GM12872 (cell line): ENCODE results near the gene RUSC1.

ENCODE experiments used
- TF ChIP-seq, protein P1 (sequence below): IDR thresholded peaks from 3 replicates; pipeline ENCODE4 v1.5.1; 2011; ENCODE audit warnings: low read depth, mild to moderate bottlenecking, low read length, moderate library complexity; ENCODE audit not compliant: insufficient read depth

RUSC1 gene

DNA sequence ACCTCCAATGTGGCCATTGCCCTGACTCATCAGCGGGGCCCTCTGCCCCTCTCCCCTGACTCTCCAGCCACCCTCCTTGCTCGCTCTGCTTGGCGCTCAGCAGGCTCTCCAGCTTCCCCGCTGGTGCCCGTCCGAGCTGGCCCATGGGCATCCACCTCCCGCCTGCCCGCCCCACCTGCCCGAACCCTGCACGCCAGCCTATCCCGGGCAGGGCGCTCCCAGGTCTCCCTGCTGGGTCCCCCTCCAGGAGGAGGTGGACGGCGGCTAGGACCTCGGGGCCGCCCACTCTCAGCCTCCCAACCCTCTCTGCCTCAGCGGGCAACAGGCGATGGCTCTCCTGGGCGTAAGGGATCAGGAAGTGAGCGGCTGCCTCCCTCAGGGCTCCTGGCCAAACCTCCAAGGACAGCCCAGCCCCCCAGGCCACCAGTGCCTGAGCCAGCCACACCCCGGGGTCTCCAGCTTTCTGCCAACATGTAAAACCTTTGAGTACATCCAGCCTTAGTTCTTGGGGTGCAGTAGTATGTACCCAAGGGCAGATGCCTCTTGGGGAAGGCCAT lies 32.6 kb upstream of the RUSC1 start:
- TF ChIP-seq, protein P1, sequence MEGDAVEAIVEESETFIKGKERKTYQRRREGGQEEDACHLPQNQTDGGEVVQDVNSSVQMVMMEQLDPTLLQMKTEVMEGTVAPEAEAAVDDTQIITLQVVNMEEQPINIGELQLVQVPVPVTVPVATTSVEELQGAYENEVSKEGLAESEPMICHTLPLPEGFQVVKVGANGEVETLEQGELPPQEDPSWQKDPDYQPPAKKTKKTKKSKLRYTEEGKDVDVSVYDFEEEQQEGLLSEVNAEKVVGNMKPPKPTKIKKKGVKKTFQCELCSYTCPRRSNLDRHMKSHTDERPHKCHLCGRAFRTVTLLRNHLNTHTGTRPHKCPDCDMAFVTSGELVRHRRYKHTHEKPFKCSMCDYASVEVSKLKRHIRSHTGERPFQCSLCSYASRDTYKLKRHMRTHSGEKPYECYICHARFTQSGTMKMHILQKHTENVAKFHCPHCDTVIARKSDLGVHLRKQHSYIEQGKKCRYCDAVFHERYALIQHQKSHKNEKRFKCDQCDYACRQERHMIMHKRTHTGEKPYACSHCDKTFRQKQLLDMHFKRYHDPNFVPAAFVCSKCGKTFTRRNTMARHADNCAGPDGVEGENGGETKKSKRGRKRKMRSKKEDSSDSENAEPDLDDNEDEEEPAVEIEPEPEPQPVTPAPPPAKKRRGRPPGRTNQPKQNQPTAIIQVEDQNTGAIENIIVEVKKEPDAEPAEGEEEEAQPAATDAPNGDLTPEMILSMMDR, result no peak

DNA sequence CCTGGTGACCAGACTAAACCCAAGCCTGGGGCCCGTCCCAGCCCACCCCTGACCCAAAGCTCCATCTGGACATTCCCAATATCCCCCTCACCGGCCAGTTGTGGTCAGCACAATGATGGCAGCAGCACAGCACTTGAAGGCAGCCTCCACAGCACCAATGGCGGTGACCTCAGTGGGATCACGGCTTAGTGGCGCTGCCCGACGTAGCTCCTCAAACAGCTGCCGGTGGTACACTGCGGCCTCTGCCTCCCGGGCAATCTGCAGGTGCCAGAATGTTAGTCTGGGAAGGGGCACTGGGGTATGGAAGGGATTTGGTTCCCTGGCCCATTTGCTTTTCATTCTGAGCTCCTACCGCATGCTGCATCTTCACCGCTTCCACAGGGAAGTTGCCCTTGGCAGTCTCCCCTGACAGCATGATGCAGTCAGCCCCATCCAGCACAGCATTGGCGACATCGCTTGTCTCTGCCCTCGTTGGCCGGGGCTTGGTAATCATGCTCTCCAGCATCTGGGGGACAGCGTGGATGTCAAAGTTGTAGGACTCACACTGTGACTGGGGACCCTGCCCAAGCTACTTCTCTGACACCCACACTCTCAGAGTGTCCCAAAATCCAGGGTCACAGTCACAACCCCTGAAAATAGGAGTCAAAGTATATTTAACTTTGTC lies 27.5 kb upstream of the RUSC1 start:
- TF ChIP-seq, protein P1, result no peak

DNA sequence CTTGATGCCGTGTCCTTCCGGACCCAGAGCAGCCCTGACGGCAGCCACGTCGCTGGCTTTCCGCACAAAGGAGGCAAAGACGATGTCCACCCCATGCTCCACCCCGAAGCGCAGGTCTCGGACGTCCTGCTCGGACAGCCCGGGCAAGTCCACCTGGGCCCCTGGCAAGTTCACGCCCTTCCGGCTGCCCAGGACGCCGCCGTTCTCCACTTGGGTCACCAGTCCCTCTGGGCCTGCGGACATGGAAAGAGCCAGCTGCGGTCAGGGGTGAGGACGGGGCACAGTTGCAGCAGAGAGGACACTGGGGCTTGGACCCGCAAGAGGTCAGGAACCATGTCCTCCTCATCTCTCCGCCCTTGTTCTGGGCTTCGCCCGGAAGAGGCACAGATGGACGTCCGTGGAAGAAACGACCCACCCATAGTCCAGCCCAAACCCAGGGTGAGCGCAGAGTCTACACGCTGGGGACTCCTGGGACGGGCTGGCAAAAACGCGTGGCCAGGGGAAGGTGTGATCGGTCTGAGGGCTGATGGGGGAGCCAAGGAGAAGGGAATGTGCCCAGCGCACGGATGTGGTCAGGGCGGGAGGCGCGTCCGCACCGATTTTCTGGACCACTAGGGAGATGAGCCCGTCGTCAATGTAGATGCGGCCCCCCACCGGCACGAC lies 26.0 kb upstream of the RUSC1 start:
- TF ChIP-seq, protein P1, result no peak

DNA sequence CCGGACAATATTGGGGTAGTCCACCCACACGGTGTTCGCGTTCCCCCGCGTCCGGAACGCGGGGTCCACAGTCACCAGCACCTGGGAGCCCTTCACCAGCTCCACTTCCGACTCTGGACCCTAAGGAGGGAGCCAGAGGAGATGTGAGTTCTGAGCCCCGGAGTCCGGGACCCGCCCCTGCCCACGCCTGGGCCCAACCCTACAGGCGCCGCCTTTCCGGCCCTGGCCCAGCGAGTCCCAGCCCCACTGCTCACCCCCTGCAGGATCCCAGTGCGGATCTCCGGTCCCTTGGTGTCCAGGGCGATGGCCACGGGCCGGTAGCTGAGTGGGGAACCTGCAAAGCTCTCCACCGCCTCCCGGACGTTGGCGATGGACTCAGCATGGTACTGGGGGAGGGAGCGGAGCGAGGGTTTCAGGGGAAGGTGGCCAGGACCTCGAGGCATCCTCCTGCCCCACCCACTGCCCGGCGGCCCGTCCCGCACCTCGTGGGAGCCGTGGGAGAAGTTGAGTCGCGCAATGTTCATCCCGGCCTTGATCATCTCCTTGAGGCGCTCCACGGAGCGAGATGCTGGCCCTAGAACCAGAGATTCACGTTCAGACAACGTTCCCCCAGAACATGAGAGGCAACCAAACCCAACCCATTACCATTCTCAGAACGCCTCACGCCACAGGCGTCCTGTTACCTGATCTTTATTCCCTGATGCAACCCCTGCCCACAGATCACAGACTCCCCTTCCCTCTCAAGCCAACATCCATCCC lies 25.3 kb upstream of the RUSC1 start:
- TF ChIP-seq, protein P1, result no peak

DNA sequence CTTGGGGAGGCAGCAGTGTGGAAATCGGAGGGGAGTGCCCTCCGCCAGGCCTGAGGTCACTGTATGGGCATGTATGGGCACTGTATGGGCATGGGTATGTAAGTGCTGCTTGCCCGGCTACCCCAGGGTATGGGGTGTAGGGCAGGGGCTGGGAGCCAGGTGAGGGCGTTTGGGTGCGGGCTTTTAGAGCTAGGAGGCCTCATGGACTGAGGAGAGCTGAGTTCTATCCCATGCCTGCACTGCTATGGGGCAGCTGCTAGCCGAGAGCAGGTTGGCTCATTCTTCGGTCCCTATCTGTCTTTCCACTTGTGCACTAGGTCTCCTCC lies 24.8 kb upstream of the RUSC1 start:
- TF ChIP-seq, protein P1, result no peak

DNA sequence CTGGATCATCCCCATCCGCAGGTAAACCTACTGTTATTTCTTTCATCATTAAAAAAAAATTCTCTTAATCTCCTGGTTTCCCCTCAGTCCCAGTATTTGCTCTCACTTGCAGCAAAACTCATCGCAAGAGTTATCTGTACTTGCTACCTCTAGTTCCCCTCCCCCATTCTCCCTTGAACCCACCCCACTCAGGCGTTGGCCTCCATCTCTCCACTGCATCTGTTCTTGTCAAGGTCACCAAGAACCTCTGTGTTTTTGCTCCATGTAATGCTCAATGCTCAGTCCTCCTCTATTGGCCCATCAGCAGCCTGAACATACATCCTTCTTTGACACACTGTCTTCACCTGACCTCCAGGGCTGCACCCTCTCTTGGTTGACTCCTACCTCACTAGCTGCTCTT lies 24.0 kb upstream of the RUSC1 start:
- TF ChIP-seq, protein P1, result no peak

DNA sequence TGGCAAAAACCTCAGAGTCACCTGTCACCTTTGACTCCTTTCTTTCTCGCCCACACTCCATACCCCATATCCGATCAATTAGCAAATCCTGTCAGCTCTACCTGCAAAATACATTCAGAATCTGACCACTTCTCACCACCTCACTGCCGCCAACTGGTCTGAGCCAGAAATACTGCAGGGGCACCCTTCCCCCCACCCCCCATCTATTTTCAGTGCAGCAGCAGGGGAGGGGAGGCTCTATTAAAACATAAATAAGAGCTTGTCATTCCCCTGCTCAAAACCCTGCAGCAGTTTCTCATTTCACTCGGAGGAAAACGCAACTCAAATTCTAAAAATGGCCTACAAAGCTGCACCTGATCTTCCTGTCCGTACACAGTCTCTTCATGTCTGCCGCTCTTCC lies 23.3 kb upstream of the RUSC1 start:
- TF ChIP-seq, protein P1, result no peak
